Glutamatergic neuron (in vitro differentiated cells): ENCODE data around the gene LRRC8D. TPM values are rescaled to one million over a fixed set of nuclear protein-coding genes. Genes with fewer than 3 reads are reported as not detected.

ENCODE experiments used
- DNase-seq: peaks from one replicate; pipeline ENCODE4 v3.0.0; 2022
- H3K27ac Mint-ChIP-seq: one replicate; pipeline ENCODE4 v1.8.0; 2020; ENCODE audit warnings: mild to moderate bottlenecking, mixed read lengths, inconsistent platforms; ENCODE audit not compliant: unreplicated experiment
- H3K27me3 Mint-ChIP-seq: one replicate; pipeline ENCODE4 v1.8.0; 2020; ENCODE audit warnings: mild to moderate bottlenecking, moderate library complexity, mixed read lengths, inconsistent platforms; ENCODE audit not compliant: unreplicated experiment
- H3K36me3 Mint-ChIP-seq: one replicate; pipeline ENCODE4 v1.8.0; 2020; ENCODE audit warnings: mild to moderate bottlenecking, mixed read lengths, inconsistent platforms; ENCODE audit not compliant: unreplicated experiment
- H3K4me1 Mint-ChIP-seq: one replicate; pipeline ENCODE4 v1.8.0; 2020; ENCODE audit warnings: mild to moderate bottlenecking, low read depth, mixed read lengths, inconsistent platforms; ENCODE audit not compliant: unreplicated experiment
- H3K4me3 Mint-ChIP-seq: one replicate; pipeline ENCODE4 v1.8.0; 2020; ENCODE audit warnings: mild to moderate bottlenecking, mixed read lengths, inconsistent platforms; ENCODE audit not compliant: unreplicated experiment
- H3K9me3 Mint-ChIP-seq: one replicate; pipeline ENCODE4 v1.8.0; 2020; ENCODE audit warnings: mild to moderate bottlenecking, moderate library complexity, mixed read lengths, inconsistent platforms; ENCODE audit not compliant: unreplicated experiment
- total RNA-seq: library from RNA; stranded (reverse); fragmentation: NEBNext Ultra II Directional; extraction: Animal tissue kit (Norgen Biotek cat#: 25700); gene quantifications from one replicate; pipeline ENCODE4 v1.2.1, GENCODE V29; 2021; ENCODE audit not compliant: unreplicated experiment
- TF ChIP-seq, protein P1 (sequence below): fragments of 200-600 bp; sonication (generic); IDR thresholded peaks from one replicate; pipeline ENCODE4 v1.5.0; 2021; ENCODE audit not compliant: partially characterized antibody, unreplicated experiment

LRRC8D gene
- total RNA-seq, 1 donor from 2014 or later: 54.9 TPM

DNA sequence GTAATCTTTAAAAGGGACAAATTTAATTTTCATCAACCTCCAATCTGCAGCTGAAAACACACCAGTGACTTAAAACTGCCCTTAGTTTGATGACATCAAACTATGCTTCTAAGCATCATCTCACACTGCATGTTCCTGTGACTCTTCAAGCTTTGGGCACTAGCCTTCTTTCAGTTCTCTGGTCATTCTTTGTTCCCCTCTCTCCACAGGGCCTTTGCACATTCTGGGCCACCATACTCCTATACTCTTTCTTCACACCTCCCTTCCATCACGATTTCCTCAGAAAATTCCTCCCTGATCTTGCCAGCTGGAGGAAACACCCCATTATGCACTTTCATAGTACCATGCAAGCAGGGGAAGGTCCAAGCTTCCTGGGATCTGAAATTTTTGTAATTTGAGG, 96.5 kb downstream of the LRRC8D start:
- Mint-ChIP-seq H3K27ac (no peak overlapping the region), H3K4me1 (peaks cover 12% of the 10 kb centered on the region), H3K36me3 (no peaks in the 10 kb centered on the region)

DNA sequence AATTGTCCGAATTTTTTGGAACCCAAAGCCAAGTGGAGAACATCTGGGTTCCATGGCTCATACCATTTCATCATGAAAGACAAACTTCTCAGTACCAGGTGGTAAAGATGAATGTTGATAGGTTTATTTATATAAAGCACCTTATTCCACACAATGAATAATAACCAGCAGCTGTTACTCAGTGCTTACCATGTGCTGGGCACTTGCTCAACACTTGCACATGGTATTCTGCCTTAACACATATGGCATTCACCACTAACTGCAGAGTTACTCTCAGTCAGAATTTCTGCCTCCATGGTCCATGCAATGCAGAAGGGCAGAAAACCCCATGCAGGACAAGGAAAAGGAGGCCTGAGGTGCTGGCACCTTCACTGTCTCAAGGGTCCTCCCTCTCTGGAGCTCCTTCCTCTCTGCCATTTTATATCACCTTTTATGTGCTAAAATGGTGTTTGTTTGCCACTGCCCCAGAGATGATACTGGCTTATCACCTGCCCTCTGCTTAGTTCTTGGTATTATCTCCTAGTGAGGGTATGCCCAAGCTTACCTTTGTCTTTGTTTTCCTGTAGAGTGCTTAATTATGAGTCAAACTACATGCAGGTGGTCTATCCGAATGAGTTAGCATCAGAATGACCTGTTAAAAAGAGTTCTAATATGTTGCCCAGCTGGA, 97.4 kb downstream of the LRRC8D start:
- Mint-ChIP-seq H3K27me3 (peaks cover 2% of the 10 kb centered on the region), H3K36me3 (peaks cover 1% of the 10 kb centered on the region), H3K27ac (no peak overlapping the region), H3K4me3 (no peak overlapping the region), H3K4me1 (peaks cover 11% of the 10 kb centered on the region), H3K9me3 (no peaks in the 10 kb centered on the region)
- no peak for DNase-seq
- TF ChIP-seq, protein P1, sequence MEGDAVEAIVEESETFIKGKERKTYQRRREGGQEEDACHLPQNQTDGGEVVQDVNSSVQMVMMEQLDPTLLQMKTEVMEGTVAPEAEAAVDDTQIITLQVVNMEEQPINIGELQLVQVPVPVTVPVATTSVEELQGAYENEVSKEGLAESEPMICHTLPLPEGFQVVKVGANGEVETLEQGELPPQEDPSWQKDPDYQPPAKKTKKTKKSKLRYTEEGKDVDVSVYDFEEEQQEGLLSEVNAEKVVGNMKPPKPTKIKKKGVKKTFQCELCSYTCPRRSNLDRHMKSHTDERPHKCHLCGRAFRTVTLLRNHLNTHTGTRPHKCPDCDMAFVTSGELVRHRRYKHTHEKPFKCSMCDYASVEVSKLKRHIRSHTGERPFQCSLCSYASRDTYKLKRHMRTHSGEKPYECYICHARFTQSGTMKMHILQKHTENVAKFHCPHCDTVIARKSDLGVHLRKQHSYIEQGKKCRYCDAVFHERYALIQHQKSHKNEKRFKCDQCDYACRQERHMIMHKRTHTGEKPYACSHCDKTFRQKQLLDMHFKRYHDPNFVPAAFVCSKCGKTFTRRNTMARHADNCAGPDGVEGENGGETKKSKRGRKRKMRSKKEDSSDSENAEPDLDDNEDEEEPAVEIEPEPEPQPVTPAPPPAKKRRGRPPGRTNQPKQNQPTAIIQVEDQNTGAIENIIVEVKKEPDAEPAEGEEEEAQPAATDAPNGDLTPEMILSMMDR: no peak

More for the DNA sequence above, 96.5 kb downstream of the LRRC8D start:
- peaks cover 2% of the 10 kb centered on the region for H3K27me3 Mint-ChIP-seq
- no peak overlapping the region for H3K4me3 Mint-ChIP-seq
- DNase-seq: no peak
- TF ChIP-seq, protein P1: no peak
- no peaks in the 10 kb centered on the region for H3K9me3 Mint-ChIP-seq

DNA sequence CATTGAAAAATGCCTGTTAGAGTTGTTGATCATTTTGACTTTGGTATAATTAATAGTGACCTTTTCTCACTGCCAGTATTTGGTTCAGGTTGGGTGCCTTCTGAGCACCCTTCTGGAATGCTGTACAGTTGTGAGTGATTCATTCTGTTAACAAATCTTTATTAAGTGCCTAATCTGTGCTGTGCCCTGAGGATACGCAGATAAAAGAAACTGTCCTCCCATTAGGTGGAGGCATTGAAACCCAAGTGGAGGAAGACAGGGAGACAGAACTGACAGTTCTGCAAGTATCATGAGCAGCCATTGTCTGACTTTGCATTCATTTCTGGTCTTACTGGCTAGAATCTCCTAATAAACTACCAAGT, 97.9 kb downstream of the LRRC8D start:
- TF ChIP-seq, protein P1: no peak
- Mint-ChIP-seq H3K36me3 (peaks cover 6% of the 10 kb centered on the region), H3K9me3 (peaks cover 4% of the 10 kb centered on the region), H3K27me3 (no peaks in the 10 kb centered on the region), H3K4me1 (peaks cover 11% of the 10 kb centered on the region), H3K27ac (no peak overlapping the region), H3K4me3 (no peak overlapping the region)
- DNase-seq: no peak

DNA sequence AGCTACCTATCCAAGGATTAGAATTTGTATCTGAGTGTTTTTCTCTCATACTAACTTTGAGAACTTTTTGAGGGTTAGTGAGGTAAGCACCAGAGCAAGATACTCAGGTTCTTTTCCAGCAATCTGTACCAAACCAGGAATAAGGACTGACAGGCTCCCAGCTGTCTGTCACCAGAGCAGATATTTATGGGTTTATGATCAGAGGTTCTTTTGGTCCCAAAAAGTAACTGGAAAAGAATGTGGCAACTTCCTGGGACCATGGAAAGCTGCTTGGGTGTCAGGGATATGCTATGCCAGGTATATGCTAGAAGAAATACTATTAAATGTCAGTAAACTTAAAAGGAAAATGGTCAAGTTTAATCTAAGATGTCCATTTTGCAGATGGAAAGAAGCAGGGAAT, 98.3 kb downstream of the LRRC8D start:
- TF ChIP-seq, protein P1: no peak
- H3K36me3 Mint-ChIP-seq: peaks cover 7% of the 10 kb centered on the region
- H3K4me3 Mint-ChIP-seq: no peak overlapping the region

DNA sequence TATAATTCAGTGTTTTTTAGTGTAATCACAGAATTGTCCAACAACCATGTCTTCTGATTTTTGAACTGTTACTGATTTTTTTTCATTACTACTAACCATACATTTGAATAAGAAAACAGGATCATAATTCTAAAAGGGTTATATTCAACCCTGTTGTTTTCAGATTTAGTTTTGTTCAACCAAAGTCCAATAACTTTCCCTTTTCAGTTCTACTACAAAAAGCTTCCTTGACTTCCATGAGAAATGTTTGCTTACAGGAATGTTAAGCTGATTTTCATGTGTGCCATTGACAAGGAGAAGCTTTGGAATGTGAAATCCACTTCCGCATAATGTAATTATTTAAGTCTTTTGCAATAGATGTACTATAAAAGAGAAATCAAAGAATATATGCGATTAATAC, 102.1 kb downstream of the LRRC8D start:
- H3K9me3 Mint-ChIP-seq: peaks cover 4% of the 10 kb centered on the region
- peaks cover 13% of the 10 kb centered on the region for H3K36me3 Mint-ChIP-seq
- DNase-seq: no peak
- H3K4me1 Mint-ChIP-seq: peaks cover 5% of the 10 kb centered on the region
- TF ChIP-seq, protein P1: no peak
- no peak overlapping the region for H3K27ac Mint-ChIP-seq
- peaks cover 1% of the 10 kb centered on the region for H3K27me3 Mint-ChIP-seq
- H3K4me3 Mint-ChIP-seq: no peak overlapping the region

More for the DNA sequence above, 98.3 kb downstream of the LRRC8D start:
- Mint-ChIP-seq H3K9me3 (peaks cover 4% of the 10 kb centered on the region), H3K4me1 (peaks cover 11% of the 10 kb centered on the region), H3K27me3 (no peaks in the 10 kb centered on the region), H3K27ac (no peak overlapping the region)
- no peak for DNase-seq
